Pancreas (tissue), 10 donors: ENCODE data around the gene POU6F2. TPM values are rescaled to one million over a fixed set of nuclear protein-coding genes. Genes with fewer than 3 reads are reported as not detected.

ENCODE experiments used
- ATAC-seq, 4 donors: fragments of 200-7000 bp; cut with Tn5 transposase; one replicate each; pipeline versions ENCODE4 v1.8.0 to v1.9.1; 2020; ENCODE audit warnings: mild to moderate bottlenecking in 4 of 4, moderate library complexity in 4 of 4
- DNase-seq, 6 donors: peaks; one replicate each; pipeline ENCODE4 v3.0.0-alpha.2; 2020
- FAIRE-seq: peaks from 2 replicates; lab custom pipeline; 2012; peaks lifted over from hg19 to GRCh38; lab: Jason Lieb, UNC
- H3K27ac ChIP-seq, 4 donors: fragments of 200-600 bp; sonication (generic); 1 replicate in 3 of 4; 2 replicates in 1 of 4; pipeline versions ENCODE4 v1.5.0 to v1.8.0; 2020
- H3K27me3 ChIP-seq, 4 donors: fragments of 200-600 bp; one replicate each; pipeline ENCODE4 v1.8.0; 2021
- H3K36me3 ChIP-seq, 3 donors: fragments of 200-600 bp; sonication (generic) in 1 of 3; one replicate each; pipeline versions ENCODE4 v1.5.0 to v1.8.0; 2020 to 2021
- H3K4me1 ChIP-seq, 3 donors: fragments of 200-600 bp; one replicate each; pipeline ENCODE4 v1.8.0; 2021
- H3K4me3 ChIP-seq, 4 donors: fragments of 200-600 bp; sonication (generic) in 2 of 4; one replicate each; pipeline versions ENCODE4 v1.5.0 to v1.8.0; 2020 to 2021
- H3K9me3 ChIP-seq, 4 donors: fragments of 200-600 bp; one replicate each; pipeline ENCODE4 v1.8.0; 2021
- WGBS, 2 donors: extraction: QIAGEN DNeasy Blood & Tissue Kit; methylation state at CpG; one replicate each; pipeline ENCODE4 v1.1.7; 2013; 5-methylcytosine and 5-hydroxymethylcytosine counted together
- intact Hi-C, 3 donors: fragments of 100-400 bp; cut with DNase I; formaldehyde crosslinking; loops; one replicate each; pipeline versions ENCODE4 v1.11.1 to v1.14.2; 2022
- polyA plus RNA-seq, 2 donors: library from polyadenylated mRNA; stranded (reverse); fragments of 200-250 nt; gene quantifications; one replicate each; pipeline ENCODE4 v1.2.3, GENCODE V29; 2013
- total RNA-seq, 6 donors: library from RNA; stranded (reverse); fragmentation: NEBNext Ultra II Directional in 4 of 6; extraction: Animal tissue kit (Norgen Biotek cat#: 25700) in 4 of 6; gene quantifications; one replicate each; pipeline versions ENCODE4 v1.2.1 to v1.2.4, GENCODE V29; 2021 to 2023
- TF ChIP-seq, protein P1 (sequence below), 4 donors: fragments of 200-600 bp; sonication (generic) in 3 of 4; IDR thresholded peaks; one replicate each; pipeline versions ENCODE4 v1.5.0 to v1.8.0; 2021; ENCODE audit warnings: antibody characterized with exemption in 4 of 4
- donor health status: healthy with polysubstance abuse.
- donor health status: DM: no; HTN: no; CAD: no; lungs with moderate emphysema.
- donor health status: DM: no; HTN: no; CAD: no.
- donor health status: control.
- donor health status: control.
- donor health status: Bipolar disorder and iron deficiency.
- donor health status: DM: yes; HTN: yes; CAD: no.
- donor health status: DM: no; HTN: no; CAD: no.
- donor health status: DM: no; HTN: no; CAD: no.
- donor health status: DM: yes; HTN: yes; CAD: no.

POU6F2 gene
- total and polyA plus RNA-seq, 8 donors = 1.3 to 4.2 (median 2.4) TPM

DNA sequence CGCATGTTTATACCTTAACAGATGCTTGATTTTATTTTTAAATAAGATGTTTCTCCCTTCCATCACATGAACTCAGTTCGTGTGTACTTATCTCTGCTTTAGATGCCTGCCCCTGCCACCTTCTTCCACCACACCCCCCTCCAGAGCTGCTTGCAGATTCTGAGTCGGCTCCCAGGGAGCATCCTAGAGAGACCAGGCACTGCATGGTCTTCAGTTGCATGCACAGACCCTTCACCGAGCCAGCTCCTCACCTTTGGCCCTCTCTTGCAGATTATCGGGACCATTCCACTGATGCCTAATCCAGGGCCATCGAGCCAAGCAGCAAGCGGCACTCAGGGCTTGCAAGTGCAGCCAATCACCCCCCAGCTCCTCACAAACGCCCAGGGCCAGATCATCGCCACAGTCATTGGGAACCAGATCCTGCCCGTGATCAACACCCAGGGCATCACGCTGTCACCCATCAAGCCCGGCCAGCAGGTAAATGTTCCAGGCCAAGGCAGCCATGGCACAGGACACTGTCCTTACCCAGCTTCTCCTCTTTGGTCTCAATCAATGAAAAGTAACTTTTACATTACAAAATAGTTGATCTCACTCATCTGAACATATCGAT lies 455.2 kb downstream of the POU6F2 start:
- intact Hi-C loops = no loop called here
- Histone ChIP-seq H3K27ac (no peak overlapping the region), H3K4me1 (no peaks in the 10 kb centered on the region), H3K9me3 (no peaks in the 10 kb centered on the region), H3K36me3 (peaks cover 0 to 4% (median 0%) of the 10 kb centered on the region in 3 donors), H3K4me3 (no peak overlapping the region), H3K27me3 (no peaks in the 10 kb centered on the region)
- TF ChIP-seq, protein P1, sequence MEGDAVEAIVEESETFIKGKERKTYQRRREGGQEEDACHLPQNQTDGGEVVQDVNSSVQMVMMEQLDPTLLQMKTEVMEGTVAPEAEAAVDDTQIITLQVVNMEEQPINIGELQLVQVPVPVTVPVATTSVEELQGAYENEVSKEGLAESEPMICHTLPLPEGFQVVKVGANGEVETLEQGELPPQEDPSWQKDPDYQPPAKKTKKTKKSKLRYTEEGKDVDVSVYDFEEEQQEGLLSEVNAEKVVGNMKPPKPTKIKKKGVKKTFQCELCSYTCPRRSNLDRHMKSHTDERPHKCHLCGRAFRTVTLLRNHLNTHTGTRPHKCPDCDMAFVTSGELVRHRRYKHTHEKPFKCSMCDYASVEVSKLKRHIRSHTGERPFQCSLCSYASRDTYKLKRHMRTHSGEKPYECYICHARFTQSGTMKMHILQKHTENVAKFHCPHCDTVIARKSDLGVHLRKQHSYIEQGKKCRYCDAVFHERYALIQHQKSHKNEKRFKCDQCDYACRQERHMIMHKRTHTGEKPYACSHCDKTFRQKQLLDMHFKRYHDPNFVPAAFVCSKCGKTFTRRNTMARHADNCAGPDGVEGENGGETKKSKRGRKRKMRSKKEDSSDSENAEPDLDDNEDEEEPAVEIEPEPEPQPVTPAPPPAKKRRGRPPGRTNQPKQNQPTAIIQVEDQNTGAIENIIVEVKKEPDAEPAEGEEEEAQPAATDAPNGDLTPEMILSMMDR (IDR thresholded peaks at IDR 0.05) = no peak
- ATAC-seq (no peak), DNase-seq (no peak), FAIRE-seq (no peak)
- 74 to 80% methylated on average over 13 of the region's 13 CpGs for WGBS, 2 donors

DNA sequence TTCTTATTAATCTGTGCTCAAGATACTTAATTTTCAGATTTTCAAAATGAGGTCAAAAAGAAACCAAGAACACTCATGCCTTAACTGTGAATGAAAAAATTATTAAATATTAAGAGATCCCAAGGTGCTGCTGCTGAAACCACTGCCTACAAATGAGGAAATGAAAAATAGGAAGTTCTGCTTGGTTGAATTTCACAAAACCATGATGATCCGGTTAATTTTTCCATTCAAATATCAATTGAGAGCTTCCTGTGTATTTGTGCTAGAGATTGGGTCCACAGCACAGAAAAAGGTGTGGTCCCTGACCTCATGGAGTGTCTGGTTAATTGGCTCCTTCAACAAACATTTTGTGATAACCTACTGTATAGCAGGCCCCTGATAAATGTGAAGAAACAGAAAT lies 455.8 kb downstream of the POU6F2 start:
- H3K4me3 ChIP-seq = no peak overlapping the region
- TF ChIP-seq, protein P1 (IDR thresholded peaks at IDR 0.05) = no peak
- peaks cover 0 to 4% (median 0%) of the 10 kb centered on the region in 3 donors for H3K36me3 ChIP-seq
- intact Hi-C loops = no loop called here
- ATAC-seq (no peak), FAIRE-seq (no peak), DNase-seq (no peak)
- no peaks in the 10 kb centered on the region for H3K9me3 ChIP-seq
- 44 to 54% methylated on average over 1 of the region's 1 CpG for WGBS, 2 donors
- H3K4me1 ChIP-seq = no peaks in the 10 kb centered on the region
- H3K27me3 ChIP-seq = no peaks in the 10 kb centered on the region
- no peak overlapping the region for H3K27ac ChIP-seq

DNA sequence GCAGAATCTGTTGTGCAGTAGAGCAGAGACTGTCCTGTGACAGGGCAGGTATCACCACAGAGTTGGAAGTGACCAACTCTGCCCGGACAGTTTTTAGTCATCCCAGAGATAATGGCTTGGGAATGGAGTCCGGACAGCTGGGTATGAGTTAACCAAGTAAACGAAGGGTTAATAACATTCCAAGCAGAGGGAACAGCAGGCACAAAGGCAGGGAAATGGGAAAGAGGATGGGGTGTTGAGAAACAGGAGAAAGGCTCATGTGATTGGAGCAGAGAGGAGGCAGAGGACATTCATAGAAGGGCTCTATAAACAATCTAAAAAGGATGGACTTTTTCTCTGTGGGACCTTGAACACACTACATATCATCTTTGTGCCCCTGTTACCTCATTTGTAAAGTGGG lies 456.3 kb downstream of the POU6F2 start:
- H3K4me3 ChIP-seq = no peak overlapping the region
- H3K36me3 ChIP-seq = peaks cover 0 to 4% (median 0%) of the 10 kb centered on the region in 3 donors
- H3K27ac ChIP-seq = no peak overlapping the region
- intact Hi-C loops = no loop called here
- DNase-seq = no peak
- TF ChIP-seq, protein P1 (IDR thresholded peaks at IDR 0.05) = no peak
- 42 to 57% methylated on average over 3 of the region's 3 CpGs for WGBS, 2 donors
- no peak for FAIRE-seq
- ATAC-seq = no peak
- no peaks in the 10 kb centered on the region for H3K9me3 ChIP-seq
- no peaks in the 10 kb centered on the region for H3K27me3 ChIP-seq
- H3K4me1 ChIP-seq = no peaks in the 10 kb centered on the region

DNA sequence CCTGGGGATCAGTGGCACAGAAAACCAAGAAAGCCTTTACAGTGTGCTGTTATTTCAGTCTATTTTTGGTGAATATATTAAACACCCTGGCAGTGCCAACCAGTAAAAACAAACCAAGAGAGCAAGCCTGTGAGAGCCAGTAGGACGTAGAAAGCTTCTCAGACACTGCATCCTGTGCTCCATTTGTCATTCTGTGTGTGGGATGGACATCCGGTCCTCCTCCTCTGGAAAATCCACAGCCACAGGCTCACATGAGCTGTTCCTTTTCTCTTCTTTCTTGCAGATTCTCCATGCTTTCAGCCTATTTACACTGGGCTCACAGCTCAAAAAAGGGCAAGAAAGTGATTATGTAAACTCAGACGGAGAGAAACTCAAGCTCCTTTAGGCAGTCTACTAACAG lies 468.8 kb downstream of the POU6F2 start:
- Histone ChIP-seq H3K4me3 (no peak overlapping the region), H3K27ac (no peak overlapping the region), H3K36me3 (no peaks in the 10 kb centered on the region), H3K27me3 (no peaks in the 10 kb centered on the region), H3K4me1 (no peaks in the 10 kb centered on the region), H3K9me3 (no peaks in the 10 kb centered on the region)
- no peak for FAIRE-seq
- DNase-seq = no peak
- no peak for ATAC-seq
- 59 to 75% methylated on average over 3 of the region's 3 CpGs for WGBS, 2 donors
- TF ChIP-seq, protein P1 (IDR thresholded peaks at IDR 0.05) = no peak
- intact Hi-C loops = no loop called here

DNA sequence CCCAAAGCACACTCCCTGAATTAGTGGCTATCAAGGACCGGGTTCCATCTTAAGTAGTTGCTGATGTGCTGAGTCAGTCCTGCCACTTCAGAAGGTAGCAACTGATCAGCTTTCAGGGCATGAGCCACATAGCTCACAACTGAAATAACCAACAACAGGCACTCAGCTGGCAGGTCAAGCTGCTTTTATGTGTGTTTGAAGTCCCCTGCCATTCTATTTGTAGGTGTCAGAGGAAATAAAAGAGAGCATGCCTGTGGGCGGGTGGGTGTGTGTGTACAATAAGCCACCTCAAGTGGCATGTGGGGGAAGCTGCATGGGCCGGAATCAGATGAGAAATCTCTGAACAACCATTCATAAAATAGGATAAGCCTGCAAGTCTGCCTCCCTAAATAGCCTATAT lies 474.2 kb downstream of the POU6F2 start:
- Histone ChIP-seq H3K36me3 (no peaks in the 10 kb centered on the region), H3K4me3 (no peak overlapping the region), H3K9me3 (no peaks in the 10 kb centered on the region), H3K27me3 (no peaks in the 10 kb centered on the region), H3K27ac (no peak overlapping the region), H3K4me1 (no peaks in the 10 kb centered on the region)
- DNase-seq = no peak
- intact Hi-C loops = no loop called here
- no peak for ATAC-seq
- FAIRE-seq = no peak
- TF ChIP-seq, protein P1 (IDR thresholded peaks at IDR 0.05) = no peak
- 65 to 88% methylated on average over 3 of the region's 3 CpGs for WGBS, 2 donors
